Body of pancreas (tissue), 4 donors: ENCODE results near the gene FAU.

Source experiments
- CTCF ChIP-seq, 7 experiments: fragments of 450-650 bp in 4 of 7; fragments of 200-600 bp in 3 of 7; sonication (generic) in 3 of 7; IDR thresholded peaks; one replicate each; pipeline ENCODE4 v1.5.1; 2016 to 2019; ENCODE audit warnings: antibody characterized with exemption in 7 of 7
- POLR2A ChIP-seq, 3 donors: fragments of 450-650 bp; IDR thresholded peaks; one replicate each; pipeline ENCODE4 v1.6.1; 2016; ENCODE audit warnings: antibody characterized with exemption in 3 of 3, mild to moderate bottlenecking in 2 of 3

GRCh38 chr11:65071907-65072630 is 49.9 kb downstream of the FAU start:
- TF ChIP-seq CTCF (IDR thresholded peaks at IDR 0.05) (no peak), POLR2A (IDR thresholded peaks at IDR 0.05) (no peak)
